Midbrain (tissue), 1 donor: ENCODE data around the gene EIF3B.
"Not testable (repeated sequence)": the region's sequence is repeated elsewhere in the genome, so short reads cannot be mapped to it uniquely, and the experiment has no call there.

Experiments used
- DNase-seq: peaks from one replicate; lab custom pipeline; 2025; lab: John Stamatoyannopoulos, UW

EIF3B gene

DNA sequence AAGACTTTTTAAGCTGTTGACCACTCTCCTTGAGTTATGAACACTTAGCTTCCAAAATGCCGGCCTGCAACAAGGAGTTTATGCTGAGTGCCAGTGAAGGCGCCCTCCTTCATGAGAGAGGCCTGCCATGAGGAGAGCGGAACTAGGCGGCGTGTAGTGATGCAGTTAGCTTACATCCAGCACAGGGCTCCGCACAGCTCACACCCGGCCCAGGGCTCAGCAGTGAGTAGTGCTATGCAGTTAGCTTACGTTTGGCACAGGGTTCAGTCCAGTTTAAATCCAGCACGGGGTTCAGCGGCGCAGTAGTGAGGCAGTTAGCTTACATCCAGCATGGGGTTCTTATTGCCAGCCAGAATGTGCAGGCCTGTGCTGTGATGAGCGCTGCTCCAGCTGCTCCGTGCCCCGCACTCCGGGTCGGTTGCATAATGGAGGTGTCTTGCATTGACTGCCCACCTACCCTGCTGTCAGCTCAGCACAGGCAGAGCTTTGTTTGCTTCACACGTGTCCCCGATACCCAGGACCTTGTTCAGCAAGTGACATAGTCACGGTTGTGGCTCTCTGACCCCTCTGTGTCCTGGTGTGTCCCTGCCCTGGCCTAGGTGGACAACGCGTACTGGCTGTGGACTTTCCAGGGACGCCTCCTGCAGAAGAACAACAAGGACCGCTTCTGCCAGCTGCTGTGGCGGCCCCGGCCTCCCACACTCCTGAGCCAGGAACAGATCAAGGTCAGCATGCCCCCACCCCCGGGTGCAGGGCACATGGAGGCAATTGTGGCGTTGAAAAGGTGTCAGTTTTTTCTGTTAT, 21.9 kb downstream of the EIF3B start:
- no peak for DNase-seq

DNA sequence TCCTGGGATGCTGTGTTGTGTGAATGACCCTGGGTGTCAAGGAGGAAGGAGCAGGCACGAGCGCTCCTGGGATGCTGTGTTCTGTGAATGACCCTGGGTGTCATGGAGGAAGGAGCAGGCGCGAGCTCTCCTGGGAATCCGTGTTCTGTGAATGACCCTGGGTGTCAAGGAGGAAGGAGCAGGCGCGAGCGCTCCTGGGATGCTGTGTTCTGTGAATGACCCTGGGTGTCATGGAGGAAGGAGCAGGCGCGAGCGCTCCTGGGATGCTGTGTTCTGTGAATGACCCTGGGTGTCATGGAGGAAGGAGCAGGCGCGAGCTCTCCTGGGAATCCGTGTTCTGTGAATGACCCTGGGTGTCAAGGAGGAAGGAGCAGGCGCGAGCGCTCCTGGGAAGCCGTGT, 22.9 kb downstream of the EIF3B start:
- DNase-seq = not testable (repeated sequence)

DNA sequence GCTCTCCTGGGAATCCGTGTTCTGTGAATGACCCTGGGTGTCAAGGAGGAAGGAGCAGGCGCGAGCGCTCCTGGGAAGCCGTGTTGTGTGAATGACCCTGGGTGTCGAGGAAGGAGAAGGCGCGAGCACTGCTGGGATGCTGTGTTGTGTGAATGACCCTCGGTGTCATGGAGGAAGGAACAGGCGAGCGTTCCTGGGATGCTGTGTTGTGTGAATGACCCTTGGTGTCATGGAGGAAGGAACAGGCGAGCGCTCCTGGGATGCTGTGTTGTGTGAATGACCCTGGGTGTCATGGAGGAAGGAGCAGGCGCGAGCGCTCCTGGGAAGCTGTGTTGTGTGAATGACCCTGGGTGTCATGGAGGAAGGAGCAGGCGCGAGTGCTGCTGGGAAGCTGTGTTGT, 23.5 kb downstream of the EIF3B start:
- not testable (repeated sequence) for DNase-seq

DNA sequence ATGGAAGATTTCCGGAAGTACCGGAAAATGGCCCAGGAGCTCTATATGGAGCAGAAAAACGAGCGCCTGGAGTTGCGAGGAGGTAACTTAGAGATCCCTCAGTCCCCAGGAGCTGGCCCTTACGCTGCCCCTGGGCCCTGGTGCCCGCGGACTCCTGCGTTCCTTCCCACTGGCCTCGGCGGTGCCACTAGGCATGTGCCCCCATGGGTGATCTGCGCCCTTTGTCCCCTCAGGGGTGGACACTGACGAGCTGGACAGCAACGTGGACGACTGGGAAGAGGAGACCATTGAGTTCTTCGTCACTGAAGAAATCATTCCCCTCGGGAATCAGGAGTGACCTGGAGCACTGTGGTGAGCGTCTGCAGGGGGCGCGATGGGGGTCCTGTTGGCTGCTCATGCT, 24.5 kb downstream of the EIF3B start:
- DNase-seq = no peak

DNA sequence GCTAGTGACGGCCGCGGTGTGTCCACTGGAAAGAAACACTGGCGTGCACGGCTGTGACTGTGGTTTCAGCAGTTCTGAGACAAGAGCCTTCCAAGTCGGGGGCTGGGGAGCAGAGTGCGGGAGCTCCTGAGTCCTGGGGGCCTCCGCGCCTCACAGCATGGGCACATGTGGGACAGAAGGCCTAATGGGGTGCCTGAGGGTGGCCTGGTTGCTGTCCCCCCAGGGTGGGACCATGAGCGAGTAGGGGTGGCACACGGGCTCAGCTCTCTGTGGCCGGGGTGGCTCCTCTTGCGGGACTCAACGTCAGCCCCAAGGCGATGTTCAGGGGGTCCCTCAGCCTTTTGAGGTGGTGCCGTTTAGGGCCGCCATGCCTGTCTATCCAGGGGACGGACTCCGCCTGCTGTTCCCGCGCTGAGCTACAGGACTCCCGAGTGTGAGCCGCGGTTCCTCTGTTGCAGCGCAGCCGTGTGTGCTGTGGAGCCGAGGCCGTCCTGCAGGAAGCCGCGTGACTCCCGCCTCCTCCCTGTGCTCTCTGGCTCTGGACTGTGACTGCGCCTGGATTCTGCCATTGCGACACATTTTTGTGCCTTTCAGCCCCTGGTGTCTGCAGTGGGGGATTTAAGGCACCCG, 25.3 kb downstream of the EIF3B start:
- DNase-seq = no peak

DNA sequence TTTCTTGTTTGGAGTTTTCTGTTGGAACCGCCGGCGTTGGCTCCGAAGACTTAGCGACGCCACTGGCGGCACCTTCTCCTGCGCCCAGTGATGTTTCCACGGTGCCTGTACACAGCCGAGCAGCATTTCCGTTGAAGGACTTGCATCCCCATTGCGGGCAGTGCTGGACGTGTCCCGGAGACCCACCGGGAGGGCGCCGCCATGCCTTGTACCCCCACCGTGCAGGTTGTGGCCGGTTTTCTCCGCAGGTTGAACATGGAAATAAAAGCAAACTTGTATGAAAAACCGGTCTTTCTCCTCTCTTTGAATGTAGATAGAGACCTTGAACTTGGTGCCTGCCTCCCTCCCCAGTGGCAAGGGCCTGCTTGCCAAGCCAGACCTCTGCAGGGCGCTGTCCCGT, 25.8 kb downstream of the EIF3B start:
- no peak for DNase-seq

DNA sequence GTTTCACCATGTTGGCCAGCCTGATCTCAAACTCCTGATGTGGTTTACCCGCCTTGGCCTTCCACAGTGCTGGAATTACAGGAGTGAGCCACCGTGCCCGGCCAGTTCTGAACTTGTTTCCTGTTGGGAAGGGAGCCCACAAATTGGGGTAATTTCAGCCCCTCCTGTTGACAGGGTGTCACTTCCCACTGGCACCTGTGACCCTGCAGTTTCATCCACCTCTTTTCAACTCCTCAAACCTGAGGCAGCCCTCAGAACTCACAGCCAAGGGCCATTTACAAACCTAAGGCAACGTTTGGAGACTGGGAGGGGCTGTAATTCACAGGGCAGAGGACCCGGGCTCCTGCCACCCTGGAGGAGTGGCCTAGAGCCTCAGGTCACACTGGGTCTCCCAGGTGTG, 26.6 kb downstream of the EIF3B start:
- no peak for DNase-seq

DNA sequence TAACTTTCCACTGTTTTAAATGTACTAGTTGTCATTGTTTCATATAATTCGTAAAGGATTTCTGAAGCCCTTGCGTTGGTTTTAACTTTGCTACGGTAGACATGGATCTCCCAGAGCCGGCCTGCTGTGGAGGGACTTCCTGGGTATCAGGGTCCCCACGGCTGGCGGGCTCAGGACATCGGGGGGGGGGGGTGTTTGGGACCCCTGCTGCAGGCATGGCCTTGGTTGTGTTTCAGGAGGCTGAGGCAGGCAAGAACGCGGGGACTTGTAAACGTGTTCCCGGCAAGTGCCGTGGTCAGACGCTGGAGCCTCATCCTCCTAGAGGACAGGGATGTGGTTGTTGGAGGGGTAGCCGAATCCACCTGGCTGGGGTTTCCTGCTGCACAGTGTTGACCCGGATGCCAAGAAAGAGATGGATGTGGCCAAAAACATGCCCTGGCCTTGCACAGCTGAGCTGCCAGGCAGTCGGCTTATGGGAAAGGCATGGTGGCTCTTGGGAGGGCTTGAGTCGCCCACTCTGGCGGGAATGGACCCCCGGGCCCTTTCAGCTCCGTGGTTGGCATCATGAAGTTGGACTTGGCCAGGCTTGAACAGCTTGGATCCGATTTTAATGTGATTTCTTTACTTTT, 27.4 kb downstream of the EIF3B start:
- no peak for DNase-seq

DNA sequence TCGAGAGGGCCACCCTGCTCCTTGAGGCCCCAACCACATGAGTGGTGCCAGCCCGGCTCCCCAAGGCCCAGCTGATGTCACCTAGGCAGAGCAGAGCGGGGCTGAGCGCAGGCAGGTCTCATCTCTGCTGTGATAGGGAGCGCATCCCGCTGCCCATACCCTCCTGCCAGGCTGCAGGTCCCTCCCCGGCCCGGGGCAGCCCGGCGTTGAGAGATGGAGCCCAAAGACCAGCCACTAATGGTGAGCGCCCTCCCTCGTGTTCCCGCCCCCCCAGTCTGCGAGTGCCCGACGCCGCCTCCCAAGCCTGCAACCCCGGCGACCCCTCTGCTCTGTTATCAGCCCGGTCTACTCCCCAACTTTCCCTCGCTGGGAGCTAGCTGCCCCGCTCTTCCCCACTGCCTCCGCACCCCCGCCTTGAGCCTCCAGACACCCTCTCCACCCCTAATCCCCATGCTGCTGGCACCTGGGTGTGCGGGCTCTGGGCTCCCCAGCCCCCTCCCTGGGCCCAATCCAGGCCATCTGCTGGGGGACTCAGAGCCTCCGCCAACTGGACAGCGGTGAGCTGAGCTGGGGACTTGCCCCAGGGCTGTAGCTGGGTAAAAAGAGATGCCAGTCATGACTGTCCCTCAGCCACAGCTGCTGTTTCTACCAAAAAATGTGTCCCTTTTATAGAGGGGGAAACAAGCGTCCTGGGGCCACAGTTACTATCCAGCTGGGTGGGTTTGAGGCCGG, 29.1 kb downstream of the EIF3B start:
- no peak for DNase-seq

DNA sequence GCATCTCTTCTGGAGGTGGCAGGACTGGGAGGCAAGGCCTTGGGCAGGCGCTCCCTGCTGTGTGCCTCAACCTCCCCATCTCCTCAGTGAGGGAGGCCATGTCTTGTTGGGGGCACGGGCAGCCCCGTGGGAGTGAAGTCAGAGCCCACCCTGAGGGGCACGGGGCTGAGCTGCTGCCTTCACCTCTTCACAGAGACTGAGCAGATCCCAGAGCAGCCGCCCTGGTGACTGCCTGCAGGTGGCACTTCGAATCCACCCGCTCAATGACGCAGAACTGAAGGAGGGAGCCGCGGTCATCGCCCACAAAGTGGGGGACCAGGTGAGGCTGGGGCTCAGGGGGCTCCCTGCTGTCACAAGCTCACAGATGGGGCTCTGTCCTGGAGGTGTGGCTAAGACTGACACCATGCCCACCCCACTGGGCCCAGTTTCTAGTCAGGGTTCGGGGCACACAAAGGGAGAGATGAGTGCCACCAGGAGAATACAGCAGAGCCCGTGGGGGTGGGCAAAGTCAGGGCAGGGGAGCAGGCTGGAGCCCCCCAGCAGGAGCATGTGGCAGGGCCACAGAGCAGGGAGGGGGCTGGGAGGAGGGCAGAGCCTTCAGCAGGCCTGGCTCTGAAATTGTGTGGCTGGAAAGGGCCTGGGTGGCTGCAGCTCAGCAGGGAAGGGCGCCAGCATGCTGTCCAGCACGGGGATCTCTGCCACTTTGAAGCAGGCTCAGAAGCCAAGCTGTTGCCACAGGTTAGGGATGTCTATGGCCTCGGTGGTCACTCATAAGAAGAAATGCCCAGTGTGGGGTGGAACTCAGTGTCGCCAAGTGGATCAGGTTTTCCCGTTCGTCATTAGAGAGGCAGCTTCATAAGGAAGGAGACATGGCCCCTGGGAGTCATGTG, 30.0 kb downstream of the EIF3B start:
- DNase-seq = no peak

DNA sequence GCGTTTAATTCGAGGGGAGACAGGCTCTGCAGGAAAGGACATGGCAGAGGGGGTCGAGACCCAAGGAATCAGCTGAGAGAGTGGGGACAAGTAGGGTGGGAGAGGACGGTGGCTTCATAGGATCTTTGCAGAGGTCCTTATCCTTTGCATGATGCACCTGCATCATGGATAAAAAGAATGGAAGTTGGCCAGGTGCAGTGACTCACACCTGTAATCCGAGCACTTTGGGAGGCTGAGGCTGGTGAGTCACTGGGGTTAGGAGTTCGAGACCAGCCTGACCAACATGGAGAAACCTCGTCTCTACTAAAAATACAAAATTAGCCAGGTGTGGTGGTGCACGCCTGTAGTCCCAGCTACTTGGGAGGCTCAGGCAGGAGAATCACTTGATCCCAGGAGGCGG, 31.5 kb downstream of the EIF3B start:
- not testable (repeated sequence) for DNase-seq

DNA sequence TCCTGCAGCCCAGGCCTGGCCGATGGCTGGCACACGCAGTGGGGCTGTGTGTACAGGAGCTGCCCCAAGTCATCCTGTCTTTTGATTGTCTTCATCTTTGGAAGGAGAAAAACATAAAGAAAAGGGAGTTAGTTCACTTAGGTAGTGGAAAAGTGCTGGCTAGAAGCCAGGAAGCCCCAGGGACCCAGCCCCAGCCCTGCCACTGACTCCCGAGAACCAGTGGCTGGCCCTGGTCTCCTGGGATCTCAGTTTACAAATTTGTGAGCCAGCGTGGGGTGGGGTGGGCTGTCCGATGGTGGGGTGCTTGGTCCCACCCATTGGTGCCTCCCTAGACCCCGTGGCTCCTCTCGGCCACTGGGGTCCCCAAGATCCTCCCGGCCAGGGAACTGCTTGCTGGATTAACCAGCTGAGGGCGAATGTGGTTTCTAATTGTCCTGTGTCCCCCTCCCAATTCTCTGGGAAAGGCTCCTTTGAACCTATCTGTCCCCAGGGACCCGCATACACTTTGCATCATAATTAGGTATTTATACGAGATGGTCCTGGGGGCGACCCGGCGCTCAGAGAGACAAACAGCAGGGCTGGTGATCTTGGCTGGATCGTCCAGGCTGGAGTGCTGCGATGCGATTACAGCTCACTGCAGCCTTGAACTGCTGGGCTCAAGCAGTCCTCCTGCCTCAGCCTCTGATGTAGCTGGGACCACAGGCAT, 32.5 kb downstream of the EIF3B start:
- DNase-seq = no peak

DNA sequence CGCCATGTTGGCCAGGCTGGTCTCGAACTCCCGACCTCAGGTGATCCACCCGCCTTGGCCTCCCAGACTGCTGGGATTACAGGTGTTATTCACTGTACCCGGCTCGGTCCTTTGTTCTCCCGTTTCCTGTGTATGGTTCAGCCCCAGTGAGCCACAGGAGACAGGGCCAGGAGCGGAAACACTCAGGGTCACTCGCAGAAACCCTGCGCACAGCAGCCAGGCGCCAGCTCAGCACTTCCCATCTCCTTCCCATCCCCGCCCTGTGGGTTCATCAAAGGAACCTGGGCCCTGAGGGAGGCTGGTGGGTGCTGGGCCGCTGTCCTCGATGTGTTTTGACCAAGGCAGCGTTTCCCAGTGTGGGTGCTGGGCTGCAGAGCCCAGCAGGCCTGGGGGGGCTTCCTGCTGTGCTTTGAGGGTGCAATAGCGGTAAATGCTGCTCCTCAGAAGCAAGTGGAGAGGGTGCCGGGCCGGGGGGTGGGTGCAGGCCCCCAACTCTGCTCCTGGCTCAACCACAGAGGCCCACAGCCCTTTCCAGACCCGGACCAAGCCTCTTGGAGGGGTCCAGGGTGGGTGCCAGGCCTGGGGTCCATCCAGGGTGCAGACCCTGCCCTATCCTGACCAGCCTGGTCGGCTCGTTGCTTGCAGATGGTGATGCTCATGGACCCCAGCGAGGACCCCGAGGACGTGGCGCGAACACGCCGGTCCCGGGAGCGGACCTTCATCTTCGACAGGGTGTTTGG, 33.4 kb downstream of the EIF3B start:
- DNase-seq = no peak

DNA sequence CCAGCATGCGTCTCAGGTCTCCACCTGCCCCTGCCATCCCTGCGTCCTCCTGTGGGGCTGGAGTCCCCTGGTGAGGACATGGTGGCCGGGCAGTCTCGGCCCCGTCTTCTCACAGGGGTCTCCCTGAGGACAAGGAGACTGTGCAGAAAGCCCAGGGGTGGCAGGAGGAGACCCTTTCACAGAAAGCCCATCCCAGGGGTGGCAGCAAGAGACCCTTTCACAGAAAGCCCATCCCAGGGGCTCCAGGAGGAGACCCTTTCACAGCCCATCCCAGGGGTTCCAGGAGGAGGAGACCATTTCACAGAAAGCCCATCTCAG, 34.0 kb downstream of the EIF3B start:
- no peak for DNase-seq

DNA sequence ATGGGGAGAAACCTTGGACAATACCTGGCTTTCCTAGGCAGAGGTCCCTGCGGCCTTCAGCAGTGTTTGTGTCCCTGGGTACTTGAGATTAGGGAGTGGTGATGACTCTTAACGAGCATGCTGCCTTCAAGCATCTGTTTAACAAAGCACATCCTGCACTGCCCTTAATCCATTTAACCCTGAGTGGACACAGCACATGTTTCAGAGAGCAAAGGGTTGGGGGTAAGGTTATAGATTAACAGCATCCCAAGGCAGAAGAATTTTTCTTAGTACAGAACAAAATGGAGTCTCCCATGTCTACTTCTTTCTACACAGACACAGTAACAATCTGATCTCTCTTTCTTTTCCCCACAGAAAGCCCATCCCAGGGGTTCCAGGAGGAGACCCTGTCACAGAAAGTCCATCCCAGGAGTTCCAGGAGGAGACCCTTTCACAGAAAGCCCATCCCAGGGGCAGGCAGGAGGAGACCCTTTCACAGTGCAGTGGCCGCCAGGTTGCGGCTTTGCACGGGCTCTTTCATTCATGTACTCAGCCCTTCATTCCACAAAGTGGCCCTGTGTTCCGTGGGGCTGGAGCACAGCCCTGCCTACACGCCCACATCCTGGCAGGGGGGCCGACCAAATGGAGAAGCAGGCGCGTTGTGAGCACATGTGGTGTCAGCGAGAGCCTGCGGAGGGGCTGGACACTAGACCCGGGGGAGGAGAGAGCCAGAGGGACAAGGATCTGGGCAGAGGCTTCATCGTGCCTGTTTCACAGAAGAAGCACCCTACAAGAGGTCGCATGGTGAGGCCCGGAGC, 35.6 kb downstream of the EIF3B start:
- peak; percentile 58 for DNase-seq

DNA sequence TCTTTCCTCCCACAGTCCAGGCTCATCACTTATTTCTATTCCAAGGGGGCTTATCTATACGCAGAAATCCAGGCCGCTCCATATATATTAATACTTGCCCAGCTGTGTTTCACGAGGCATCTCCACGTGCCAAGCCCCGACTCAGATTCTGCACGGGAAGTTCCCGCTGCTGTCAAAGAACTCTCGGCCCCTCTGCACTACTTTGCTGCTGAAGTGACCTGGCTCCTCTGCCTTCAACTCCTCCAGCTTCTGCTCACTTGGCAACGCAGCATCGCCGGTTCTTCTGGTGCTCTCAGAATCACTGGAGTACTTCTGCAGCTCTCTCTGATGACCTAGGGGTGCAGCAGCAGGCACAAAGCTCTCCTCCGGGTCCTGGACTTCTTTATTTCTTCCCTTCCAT, 39.1 kb downstream of the EIF3B start:
- DNase-seq = no peak

DNA sequence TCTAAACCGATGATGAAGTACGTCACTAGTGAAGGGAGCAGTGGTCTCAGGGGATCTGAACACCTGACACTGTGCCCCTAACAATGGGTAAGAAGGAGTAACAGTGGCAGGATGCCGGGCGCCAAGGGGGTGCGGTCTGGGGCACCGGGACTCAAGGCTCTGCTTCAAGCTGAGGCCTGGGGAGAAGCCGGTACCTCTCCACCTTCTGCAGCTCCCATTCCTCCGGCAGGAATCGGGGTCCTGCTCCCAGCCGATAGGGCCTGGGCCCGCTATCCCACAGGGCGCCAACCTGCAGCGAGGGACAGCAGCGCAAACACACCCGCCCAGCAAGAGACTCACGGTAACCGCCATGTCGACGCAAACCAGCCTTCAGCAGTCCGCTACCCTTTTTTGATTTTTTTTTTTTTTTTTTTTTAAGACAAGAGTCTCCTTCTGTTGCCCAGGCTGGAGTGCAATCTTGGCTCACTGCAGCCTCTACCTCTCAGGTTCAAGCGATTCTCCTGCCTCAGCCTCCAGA, 40.0 kb downstream of the EIF3B start:
- no peak for DNase-seq

DNA sequence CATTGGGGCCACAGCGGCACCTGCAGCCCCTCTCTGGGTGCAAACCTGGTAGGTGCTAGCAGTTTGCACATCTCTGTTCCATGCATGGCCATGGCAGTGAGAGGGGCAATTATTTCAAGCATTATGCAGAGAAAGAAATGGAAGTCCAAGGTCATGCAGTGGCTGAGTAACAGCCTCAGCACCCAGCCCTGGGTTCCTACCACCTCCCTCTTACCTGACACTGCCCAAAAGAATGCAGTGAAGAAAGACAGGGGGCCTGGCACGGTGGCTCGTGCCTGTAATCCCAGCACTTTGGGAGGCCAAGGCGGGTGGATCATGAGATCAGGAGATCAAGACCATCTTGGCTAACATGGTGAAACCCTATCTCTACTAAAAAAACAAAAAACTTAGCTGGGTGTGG, 43.9 kb downstream of the EIF3B start:
- no peak for DNase-seq

DNA sequence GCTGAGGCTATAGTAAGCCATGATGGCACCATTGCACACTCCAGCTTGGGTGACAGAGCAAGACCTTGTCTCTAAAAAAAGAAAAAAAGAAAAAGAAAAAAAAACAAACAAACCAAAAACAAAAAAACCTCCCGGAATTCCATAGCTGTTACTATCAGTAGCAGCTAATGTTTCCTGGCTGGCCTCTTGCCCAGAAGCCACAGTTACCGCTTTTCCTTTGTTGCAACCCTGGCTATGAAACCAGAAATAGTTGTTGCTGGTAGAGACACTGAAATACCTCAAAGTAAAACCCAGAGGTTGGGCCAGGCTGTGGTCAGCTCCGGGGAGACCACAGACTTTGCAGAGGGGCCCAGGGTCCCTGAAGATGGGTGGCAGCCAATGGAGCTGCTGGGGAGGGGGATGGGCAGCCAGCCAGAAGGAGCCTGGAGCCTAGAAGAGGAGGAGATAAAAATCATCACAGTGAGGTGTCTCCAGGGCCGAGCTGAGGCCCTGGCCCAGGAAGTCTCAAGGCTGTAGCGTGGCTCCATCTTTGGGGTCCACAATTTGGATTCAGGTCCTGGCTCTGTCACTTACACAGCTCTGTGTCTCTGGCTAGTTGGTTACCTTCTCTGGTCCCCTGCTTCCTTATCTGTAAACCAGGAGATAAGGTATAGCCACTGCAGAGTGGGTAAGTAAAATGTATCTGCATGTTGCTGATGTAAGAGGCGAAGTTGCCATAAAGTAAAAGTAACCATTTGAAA, 45.4 kb downstream of the EIF3B start:
- peak; percentile 65 for DNase-seq
